Fibroblast of lung (primary cell): Measurements from ENCODE around the gene FCER2.

Source experiments
- EZH2 ChIP-seq: IDR thresholded peaks from 2 replicates; pipeline ENCODE4 v1.5.1; 2012; ENCODE audit warnings: low read length, control low read depth, mild to moderate bottlenecking; ENCODE audit errors: missing control alignments
- TF ChIP-seq, protein P1 (sequence below), 2 donors: IDR thresholded peaks in 1 of 2; conservative IDR thresholded peaks in 1 of 2; 1 replicate in 1 of 2; 2 replicates in 1 of 2; pipeline ENCODE4 v1.5.1; 2011 to 2012; ENCODE audit warnings: low read length in 2 of 2, control low read depth in 1 of 2, inconsistent platforms in 1 of 2, low read depth in 1 of 2, mild to moderate bottlenecking in 1 of 2

DNA sequence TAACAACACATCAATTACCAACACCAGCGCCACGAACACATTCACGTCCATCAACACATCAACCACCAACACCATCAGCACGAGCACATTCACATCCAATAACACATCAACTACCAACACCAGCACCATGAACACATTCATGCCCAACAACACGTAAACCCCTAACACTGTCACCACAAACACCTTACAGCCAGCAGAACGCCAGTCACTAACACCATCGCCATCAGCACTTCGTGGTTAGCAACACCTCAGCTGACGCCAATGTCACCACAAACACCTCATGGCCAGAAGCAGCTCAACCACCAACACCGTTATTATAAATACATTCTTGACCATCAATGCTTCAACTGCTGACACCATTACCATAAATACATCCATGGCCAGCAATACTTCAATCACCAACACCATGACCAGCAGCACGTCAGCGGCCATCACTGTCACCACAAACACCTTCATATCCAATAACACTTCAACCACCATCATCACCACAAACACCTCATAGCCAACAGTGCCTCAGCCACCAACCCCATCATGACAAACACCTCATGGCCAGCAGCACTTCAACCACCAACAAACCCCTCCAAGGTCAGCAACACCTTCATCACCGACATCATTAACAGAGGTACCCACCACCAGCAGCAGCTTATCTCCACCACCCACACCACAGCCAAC lies 9.4 kb downstream of the FCER2 start:
- TF ChIP-seq, protein P1, sequence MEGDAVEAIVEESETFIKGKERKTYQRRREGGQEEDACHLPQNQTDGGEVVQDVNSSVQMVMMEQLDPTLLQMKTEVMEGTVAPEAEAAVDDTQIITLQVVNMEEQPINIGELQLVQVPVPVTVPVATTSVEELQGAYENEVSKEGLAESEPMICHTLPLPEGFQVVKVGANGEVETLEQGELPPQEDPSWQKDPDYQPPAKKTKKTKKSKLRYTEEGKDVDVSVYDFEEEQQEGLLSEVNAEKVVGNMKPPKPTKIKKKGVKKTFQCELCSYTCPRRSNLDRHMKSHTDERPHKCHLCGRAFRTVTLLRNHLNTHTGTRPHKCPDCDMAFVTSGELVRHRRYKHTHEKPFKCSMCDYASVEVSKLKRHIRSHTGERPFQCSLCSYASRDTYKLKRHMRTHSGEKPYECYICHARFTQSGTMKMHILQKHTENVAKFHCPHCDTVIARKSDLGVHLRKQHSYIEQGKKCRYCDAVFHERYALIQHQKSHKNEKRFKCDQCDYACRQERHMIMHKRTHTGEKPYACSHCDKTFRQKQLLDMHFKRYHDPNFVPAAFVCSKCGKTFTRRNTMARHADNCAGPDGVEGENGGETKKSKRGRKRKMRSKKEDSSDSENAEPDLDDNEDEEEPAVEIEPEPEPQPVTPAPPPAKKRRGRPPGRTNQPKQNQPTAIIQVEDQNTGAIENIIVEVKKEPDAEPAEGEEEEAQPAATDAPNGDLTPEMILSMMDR (conservative IDR thresholded peaks at IDR 0.05 in 1 of 2, IDR thresholded peaks at IDR 0.05 in 1 of 2; ENCODE audit: low read depth in 1 of 2, low read length in 2 of 2): no peak
- no peak for TF ChIP-seq EZH2
